Measurements from ENCODE around the gene SOCS2. TPM values are rescaled to one million over a fixed set of nuclear protein-coding genes. Genes with fewer than 3 reads are reported as not detected.

SOCS2 gene
- total RNA-seq, 2 donors from 2014 or later = 30.0 to 30.9 TPM

DNA sequence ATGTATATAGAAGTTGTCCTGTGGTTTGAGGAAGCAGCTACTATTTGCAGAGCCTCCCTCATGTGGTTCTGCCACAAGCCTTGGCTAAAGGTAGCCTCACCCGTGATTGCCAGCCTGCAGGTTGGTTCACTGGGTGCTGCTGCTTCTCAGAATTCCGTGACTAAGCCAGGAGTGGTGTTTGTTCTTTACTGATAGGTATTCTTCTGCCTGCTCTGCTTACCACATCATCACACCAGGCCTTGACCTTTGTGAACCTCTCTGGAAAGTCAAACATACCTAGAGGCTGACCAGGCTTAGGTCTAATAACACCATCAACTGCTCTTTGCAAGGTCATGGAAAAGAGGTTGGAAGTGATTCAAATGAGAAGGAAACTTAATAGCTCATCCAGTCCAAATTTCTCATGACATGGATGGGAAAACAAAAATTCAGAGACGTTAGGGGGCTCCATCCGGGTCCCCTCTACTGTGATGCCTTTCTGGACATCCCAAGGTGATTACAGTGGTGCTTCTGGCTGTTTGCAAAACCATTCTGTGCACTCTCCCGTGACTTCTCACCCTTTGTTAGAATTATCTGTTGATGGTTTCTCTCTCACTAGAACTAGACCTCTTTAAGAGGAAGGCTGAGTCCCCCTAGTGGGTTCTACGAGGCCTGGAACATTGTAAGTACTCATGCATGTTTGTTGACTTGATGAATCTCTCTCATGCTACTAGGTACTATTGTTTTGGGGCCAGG lies 8.5 kb upstream of the SOCS2 start:
- intact Hi-C loops (cut with DNase I) = loop anchor here (5.0 to 10.0 kb wide), 2 partner anchors 341 to 1523 kb away; no protein-coding TSS in a partner anchor
- no peak for DNase-seq (ENCODE audit: low spot score)

DNA sequence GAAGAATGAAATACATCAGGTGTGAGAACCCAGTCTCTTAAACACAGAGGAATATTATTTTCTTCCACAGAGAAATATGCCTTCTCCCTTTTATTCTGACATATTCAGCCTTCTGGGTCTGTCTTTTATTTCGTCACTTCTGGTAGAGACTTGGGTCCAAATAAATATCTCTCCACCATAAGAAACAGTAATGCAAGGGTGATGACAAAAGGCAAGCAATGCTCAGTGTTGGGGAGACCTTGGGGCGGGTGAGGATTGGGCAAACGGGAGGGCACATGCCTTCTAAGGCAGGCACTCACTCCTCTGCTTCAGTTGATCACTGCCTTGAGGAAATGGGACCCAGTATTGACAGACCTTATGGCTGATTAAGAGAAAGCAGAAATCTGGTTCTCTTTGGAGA lies 6.7 kb upstream of the SOCS2 start:
- DNase-seq (ENCODE audit: low spot score) = no peak
- intact Hi-C loops (cut with DNase I) = loop anchor here in 1 of 2 donors (5.0 to 10.0 kb wide), 3 partner anchors 58 to 537 kb away; no protein-coding TSS in a partner anchor

DNA sequence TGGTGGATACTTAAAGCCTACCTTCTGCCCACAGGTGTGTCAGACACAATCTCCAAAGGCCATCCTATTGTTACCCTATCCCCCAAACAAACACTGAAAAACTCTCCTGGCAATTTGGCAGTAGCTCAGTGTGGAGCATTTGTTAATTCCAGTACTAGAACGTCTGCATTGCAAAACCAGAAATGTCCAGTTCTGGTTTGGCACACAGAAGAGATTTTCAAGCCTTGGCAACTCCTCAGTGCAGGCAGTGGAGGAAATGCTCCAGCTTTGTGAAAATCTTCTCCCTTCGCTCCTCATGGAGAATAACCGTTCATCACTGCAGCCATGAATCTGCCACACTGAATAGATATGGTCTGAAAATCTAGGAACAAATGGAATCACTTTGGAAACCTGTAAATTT lies 5.3 kb upstream of the SOCS2 start:
- DNase-seq (ENCODE audit: low spot score) = no peak
- intact Hi-C loops (cut with DNase I) = loop anchor here in 1 of 2 donors (5.0 to 10.0 kb wide), 3 partner anchors 60 to 535 kb away; no protein-coding TSS in a partner anchor

DNA sequence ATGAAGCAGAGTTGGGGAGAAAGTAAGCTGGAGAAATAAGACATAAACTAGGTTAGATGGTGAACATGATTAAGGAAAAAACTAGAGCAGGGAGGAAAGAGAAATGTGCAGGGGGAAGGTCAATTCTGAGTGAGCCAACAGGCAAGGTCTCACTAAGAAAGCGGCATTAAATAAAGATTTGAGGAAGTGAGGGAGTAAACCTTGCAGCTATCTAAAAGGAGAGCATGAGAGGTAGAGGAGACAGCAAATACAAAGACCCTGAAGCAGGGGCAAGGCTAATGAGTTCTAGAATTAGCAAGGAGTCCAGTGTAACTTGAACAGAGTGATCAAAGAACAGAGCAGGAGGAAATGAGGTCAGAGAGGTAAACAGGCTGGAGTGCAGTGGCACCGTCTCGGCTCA lies 4.4 kb upstream of the SOCS2 start:
- no peak for DNase-seq (ENCODE audit: low spot score)

DNA sequence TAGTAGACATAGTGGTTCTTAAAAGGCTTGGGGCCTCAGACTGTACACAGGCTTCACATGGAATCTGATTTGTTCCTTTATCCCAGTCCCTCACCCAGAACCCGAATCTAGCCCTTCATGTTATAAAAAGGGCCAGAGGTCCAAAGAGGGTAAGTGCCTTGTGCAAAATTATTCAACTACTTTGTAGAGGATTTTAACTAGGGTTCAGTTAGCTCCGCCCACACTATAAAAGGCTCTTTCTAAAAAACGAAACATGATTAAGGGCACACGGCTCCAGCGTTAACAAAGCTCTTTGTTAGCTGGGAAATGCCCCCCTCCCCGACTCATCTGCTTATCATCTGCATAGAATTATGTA lies 3.2 kb upstream of the SOCS2 start:
- intact Hi-C loops (cut with DNase I) = loop anchor here in 1 of 2 donors (5.0 to 10.0 kb wide), 3 partner anchors 62 to 533 kb away; no protein-coding TSS in a partner anchor
- DNase-seq (ENCODE audit: low spot score) = no peak

More for the DNA sequence above, 4.4 kb upstream of the SOCS2 start:
- intact Hi-C loops (cut with DNase I) = loop anchor here in 1 of 2 donors (5.0 to 10.0 kb wide), 3 partner anchors 61 to 534 kb away; no protein-coding TSS in a partner anchor

DNA sequence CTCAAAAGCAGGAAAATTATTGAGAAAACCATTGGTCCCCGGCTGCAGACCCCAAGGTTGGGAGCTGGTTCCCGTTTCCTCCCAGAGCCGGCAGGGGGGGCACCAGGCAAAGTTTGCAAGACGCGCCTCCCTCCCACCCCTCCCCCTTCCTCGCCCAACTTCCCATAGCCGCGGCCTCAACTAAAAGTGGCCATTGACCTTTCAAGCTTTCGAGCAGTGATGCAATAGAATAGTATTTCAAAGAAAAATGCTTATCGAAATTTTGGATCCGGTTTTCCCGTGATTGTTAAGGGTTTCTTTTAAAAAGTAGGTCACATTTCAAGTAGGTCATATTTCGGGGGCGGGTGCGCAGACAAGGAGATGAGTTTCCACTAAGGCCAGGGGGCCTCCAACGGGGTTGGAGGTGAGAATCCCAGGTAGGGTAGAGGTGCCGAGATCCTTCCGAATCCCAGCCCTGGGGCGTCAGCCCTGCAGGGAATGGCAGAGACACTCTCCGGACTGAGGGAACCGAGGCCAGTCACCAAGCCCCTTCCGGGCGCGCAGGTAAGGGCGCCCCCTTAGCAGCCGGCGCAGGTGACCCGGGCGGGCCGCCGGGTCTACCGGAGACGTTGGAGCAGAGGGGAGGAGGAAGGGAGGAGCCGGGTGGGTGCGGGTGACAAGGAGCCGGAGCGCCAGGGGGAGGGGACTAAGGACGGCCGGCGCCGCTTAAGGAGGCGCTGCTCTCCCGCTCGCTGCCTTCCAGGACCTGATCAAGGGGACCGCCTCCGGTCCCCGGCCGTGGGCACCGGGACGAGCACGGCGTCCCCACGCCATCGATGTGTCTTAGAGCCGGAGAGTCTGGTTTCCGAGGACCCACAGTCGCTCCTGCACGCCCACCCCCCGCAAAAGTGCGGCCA lies 2.6 kb upstream of the SOCS2 start:
- intact Hi-C loops (cut with DNase I) = loop anchor here (5.0 to 10.0 kb wide), 5 partner anchors 63 to 532 kb away; no protein-coding TSS in a partner anchor
- peak; percentile 95 for DNase-seq (ENCODE audit: low spot score)

DNA sequence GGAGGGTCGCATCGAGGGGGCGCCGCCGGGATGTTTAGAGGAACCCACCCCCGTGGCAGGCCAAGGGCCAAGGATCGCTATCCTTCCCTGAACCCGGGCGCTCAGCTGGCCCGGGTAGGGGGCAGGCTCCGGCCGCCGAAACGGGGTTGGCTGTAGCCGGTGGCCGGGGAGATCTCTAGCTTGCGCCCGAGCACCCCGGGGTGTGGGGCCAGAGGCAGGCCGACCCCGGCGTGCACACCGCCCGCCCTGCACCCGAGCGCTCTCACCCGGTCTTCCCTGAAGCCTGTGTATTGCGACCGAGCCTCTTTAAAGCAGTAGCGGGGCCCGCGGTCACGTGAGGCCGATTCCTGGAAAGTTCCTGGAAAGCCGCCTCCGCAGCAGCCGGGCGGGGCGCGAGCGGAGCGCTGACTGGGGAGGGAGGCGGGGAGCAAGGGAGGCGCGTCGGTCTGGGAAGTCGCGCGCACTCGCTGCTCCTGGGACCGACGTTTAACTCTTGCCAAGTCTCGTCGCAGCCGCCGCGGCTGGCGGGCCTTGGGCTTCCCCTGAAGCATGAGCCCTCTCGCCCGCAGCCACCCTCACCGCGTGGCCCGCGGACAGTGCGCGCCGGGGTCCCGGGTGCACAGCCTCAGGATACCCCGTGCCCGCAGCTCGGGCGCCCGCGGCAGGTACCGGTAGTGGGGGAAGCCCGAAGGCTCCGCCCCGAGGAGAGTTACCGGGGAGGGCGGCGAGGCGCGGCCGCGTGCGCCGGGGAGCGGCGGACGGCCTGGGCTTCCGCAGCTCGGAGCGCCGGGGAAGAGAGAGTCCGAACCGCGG lies 1.7 kb upstream of the SOCS2 start:
- intact Hi-C loops (cut with DNase I) = loop anchor here (10.0 kb wide), 2 partner anchors 114 to 174 kb away; no protein-coding TSS in a partner anchor

DNA sequence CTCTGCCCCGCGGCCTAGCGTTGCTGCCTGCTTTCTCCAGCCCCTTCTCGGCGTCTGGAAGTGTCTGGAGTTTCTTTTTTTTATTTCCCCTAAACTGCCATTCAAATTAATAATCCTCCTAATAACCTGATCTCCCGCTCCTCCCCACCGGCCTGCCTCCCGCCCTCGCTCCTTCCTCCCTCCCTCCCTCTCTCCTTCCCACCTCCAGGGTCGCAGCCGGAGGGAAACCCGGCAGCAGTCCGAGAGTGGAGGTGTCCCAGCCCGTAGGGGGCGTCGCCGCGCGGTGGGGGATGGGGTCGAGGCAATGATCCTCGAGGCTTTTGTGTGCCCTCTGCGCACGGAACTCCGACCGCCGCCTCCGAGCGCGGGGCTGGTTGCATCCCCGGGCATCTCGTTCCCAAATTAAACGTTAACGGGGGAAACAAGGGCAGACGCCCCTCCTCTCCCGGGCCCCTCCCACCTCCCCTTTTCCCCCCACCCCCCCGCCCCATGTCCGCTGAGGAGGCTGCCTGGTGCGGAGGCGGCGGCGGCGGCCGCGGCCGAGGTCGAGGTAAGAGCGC lies 1.0 kb upstream of the SOCS2 start:
- peak; percentile 93 for DNase-seq (ENCODE audit: low spot score)
- intact Hi-C loops (cut with DNase I) = loop anchor here (10.0 kb wide), 2 partner anchors 113 to 173 kb away; no protein-coding TSS in a partner anchor

More for the DNA sequence above, 1.7 kb upstream of the SOCS2 start:
- peak; percentile 99 for DNase-seq (ENCODE audit: low spot score)

DNA sequence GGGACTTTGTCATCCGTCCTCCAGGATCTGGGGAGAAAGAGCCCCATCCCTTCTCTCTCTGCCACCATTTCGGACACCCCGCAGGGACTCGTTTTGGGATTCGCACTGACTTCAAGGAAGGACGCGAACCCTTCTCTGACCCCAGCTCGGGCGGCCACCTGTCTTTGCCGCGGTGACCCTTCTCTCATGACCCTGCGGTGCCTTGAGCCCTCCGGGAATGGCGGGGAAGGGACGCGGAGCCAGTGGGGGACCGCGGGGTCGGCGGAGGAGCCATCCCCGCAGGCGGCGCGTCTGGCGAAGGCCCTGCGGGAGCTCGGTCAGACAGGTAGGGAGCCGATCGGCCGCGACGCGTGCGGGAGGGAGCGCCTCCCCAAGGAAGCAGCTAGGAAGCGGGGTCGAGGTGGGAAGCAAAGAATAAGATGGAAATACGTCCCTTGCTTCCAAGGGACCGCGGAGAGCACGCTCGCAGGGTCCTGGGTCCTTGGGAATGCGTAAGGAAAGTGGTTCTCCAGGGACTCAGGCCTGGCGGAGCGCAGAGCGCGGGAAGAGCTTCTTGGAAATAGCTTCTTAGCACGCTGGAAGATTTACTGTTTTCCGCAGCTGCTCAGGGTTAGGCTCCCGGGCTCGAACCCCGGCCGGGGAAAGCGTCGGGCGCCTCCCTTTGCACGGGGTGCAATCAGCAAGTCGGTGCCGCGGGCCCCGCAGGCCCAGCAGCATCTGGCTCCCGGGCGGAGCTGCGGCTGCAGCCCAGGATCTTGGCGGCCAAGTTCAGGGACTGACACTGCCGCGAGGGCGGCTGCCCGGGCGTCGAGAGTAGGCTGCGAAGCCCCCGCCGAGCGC lies 457 bp downstream of the SOCS2 start:
- intact Hi-C loops (cut with DNase I) = loop anchor here (2.0 to 10.0 kb wide), 3 partner anchors 18 to 172 kb away; no protein-coding TSS in a partner anchor
- peak; percentile 82 for DNase-seq (ENCODE audit: low spot score)

DNA sequence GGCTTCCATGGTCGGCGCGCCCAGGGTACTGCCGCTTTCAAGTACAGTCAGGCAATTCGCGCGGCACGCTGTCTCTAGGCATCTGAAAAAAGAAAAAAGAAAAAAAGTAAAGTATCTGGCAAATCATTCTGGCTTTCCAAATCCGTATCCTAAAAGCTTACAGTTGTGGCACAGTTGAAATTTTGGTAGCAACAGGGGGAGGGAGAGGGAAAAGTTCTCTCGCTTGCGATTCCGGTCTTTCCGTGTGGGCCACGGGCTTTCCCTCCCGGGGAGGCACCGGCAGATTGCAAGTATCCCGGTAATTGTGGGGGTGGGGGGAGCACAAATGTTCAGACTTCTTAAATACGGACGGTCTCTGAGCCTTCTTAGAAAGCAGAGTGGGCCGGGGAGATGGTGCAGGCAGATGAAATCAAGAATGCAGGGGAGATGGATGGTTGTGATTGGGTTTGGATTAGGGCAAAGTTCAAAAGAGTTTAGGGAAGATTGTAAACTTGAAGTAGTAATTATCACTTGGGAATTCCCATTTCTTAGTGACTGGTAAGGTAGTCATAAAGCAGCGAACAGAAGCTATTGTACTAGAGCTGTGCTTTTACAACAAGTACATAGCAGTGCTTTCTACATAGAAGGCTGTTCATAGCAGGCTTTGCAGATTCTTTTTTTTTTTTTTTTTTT lies 1.2 kb downstream of the SOCS2 start:
- no peak for DNase-seq (ENCODE audit: low spot score)
- intact Hi-C loops (cut with DNase I) = loop anchor here (2.0 to 10.0 kb wide), 3 partner anchors 17 to 171 kb away; no protein-coding TSS in a partner anchor

DNA sequence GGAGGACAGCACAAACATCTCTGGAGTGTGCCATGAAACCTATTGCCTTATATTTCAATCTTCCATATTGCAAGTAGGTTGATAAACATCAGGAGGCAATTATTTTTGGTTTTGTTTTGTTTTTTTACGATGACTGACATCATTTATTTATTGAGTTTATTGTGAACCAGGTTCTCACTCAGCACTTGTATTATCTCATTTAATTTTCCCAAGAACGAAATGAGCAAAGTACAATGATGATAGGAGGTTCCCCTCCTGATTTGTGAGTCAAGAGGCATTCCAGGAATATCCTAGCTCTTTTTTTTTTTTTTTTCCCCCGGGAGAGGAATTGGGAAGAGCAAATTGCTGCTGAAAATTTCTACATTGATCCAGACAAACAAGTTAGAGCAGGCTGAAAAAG lies 4.7 kb downstream of the SOCS2 start:
- no peak for DNase-seq (ENCODE audit: low spot score)
- intact Hi-C loops (cut with DNase I) = loop anchor here (10.0 kb wide), 2 partner anchors 108 to 168 kb away; no protein-coding TSS in a partner anchor

DNA sequence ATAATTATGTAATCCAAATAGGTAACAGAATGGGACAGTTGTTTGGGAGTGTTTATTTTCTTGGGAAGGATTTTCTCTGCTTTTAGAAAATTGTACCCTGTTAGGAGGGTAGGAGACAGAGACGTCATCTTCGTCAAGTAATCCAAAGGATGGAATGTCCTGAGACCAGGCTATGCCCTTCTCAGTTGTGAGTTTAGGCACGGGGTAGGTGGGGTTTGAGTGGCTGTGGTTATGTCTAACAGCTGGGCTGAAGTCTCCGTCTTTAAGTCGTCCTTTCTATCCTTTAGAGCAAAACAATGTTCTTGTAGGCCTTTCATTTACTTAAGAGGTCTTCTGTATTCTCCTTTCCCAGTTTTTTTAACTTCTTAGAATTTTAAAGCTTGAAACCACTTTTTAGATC lies 5.7 kb downstream of the SOCS2 start:
- intact Hi-C loops (cut with DNase I) = loop anchor here (2.0 to 10.0 kb wide), 3 partner anchors 107 to 167 kb away; no protein-coding TSS in a partner anchor
- DNase-seq (ENCODE audit: low spot score) = no peak

DNA sequence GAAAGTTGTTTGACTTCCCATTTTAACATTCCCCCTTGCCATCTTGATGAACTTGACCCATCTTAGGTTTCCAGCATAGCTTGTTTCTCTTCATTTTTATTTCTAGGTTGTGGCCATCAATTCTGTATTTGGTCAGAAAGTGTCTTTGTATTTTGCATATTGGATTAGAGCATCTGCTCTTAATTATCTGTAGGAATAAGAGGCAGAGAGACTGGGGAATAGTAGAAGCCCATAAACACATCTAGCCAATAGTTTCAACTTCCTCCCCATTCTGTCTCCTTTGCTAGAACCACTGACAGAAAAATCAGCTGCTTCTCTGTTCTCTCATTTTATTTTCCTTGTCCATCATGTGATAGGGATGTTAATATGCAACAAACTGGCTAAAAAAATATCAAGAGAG lies 8.2 kb downstream of the SOCS2 start:
- DNase-seq (ENCODE audit: low spot score) = no peak

DNA sequence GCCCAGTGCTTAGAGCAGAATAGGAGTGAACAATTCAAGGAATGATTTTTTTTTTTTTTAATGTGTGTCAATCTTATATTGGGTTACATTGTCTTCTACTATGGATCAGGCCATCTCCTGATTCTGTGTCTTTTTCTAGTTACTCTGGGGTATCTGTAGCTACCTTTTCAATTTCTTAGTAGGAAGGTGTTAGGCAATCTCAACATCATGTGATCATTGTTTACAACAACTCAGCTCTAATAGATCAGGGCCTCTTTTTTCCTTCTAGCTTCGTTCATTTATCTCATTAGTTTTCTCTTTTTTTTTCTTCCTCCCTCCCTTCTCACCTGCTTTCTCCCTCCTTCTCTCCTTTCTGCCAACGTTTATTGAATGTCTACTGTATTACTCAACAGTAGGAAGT lies 8.9 kb downstream of the SOCS2 start:
- no peak for DNase-seq (ENCODE audit: low spot score)
- intact Hi-C loops (cut with DNase I) = no loop called here

More for the DNA sequence above, 8.2 kb downstream of the SOCS2 start:
- intact Hi-C loops (cut with DNase I) = no loop called here

DNA sequence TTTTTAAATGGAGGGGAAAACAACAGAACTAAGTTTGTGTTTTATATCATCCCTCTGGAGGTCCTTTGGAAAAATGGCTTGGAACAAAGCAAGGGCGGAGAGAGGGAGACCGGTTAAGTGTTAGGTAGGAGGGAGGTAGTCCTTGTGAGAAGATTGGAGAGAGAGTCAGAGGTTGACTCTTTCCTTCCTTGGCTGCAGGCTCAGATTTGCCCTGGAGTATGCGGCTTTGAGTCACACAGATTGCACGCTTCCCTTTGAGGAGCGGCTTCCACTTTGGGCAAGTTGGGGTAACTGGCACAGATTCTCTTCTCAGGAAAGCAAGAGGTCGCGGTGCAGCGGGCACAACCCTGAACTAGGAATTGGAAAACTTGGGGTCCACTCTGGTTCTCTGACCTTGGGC lies 9.9 kb downstream of the SOCS2 start:
- intact Hi-C loops (cut with DNase I) = no loop called here
- no peak for DNase-seq (ENCODE audit: low spot score)

DNA sequence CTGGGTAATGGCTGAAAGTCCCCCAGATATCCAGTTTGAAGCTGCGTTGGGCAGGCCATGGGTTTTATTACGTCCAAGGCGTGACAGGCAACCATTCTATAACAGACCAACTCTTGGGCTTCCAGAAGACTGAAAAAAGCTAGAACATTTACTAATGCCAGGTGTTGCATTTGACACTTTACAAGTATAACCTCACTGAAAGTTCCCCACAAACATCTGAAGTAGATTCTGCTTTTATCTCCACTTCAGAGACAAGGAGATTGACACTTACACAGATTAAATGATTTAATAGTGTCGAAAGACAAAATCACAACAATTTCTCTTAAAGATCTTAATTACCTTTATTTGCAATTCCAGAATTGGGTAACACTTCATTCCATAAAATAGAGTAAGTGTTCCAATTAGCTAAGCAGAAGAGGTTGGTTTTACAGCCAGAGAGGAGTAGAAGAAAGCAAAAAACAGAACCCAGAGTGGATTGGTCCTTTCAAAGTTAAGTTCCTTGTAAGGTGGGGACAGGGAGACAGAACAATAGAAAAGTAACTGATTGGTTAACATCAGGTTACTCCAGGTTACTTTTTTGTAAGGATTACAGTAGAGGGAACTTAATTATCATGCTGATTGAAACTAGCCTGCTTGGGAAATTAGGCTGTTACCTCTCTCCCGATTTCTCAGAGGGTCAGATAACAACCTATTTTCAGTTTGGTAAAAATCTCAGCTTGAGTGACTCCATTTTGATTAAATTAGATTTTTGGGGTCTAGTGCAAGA lies 11.3 kb downstream of the SOCS2 start:
- intact Hi-C loops (cut with DNase I) = no loop called here
- no peak for DNase-seq (ENCODE audit: low spot score)

All from posterior vena cava (tissue), 2 donors.